ENCODE measurements around the gene PPP1R7.

PPP1R7 gene

GRCh38 chr2:241138471-241138870, 11.8 kb upstream of the PPP1R7 start:
- Histone ChIP-seq H3K4me3 (ENCODE audit: low read depth in 1 of 5, low read length in 5 of 5) (no peak overlapping the region), H3K9ac (ENCODE audit: low read length in 5 of 5) (no peak overlapping the region), H3K36me3 (ENCODE audit: control insufficient read depth in 5 of 5, insufficient read depth in 5 of 5, low read length in 5 of 5) (peaks cover 0 to 18% (median 12%) of the 10 kb centered on the region in 5 donors), H3K4me1 (ENCODE audit: control insufficient read depth in 5 of 5, insufficient read depth in 5 of 5, low read length in 5 of 5) (no peaks in the 10 kb centered on the region), H3K27me3 (ENCODE audit: control insufficient read depth in 5 of 5, insufficient read depth in 4 of 5, low read length in 5 of 5) (no peaks in the 10 kb centered on the region), H3K9me3 (ENCODE audit: control insufficient read depth in 5 of 5, low read length in 5 of 5) (no peaks in the 10 kb centered on the region), H3K27ac (ENCODE audit: low read depth, low read length) (no peak overlapping the region)

GRCh38 chr2:241139531-241140444, 10.5 kb upstream of the PPP1R7 start:
- peaks cover 0 to 18% (median 12%) of the 10 kb centered on the region in 5 donors for H3K36me3 ChIP-seq (ENCODE audit: control insufficient read depth in 5 of 5, insufficient read depth in 5 of 5, low read length in 5 of 5)
- no peak overlapping the region for H3K27ac ChIP-seq (ENCODE audit: low read depth, low read length)

GRCh38 chr2:241140445-241140840, 9.8 kb upstream of the PPP1R7 start:
- Histone ChIP-seq H3K27ac (ENCODE audit: low read depth, low read length) (no peak overlapping the region), H3K4me1 (ENCODE audit: control insufficient read depth in 5 of 5, insufficient read depth in 5 of 5, low read length in 5 of 5) (no peaks in the 10 kb centered on the region), H3K9ac (ENCODE audit: low read length in 5 of 5) (no peak overlapping the region), H3K4me3 (ENCODE audit: low read depth in 1 of 5, low read length in 5 of 5) (no peak overlapping the region), H3K9me3 (ENCODE audit: control insufficient read depth in 5 of 5, low read length in 5 of 5) (no peaks in the 10 kb centered on the region), H3K27me3 (ENCODE audit: control insufficient read depth in 5 of 5, insufficient read depth in 4 of 5, low read length in 5 of 5) (no peaks in the 10 kb centered on the region), H3K36me3 (ENCODE audit: control insufficient read depth in 5 of 5, insufficient read depth in 5 of 5, low read length in 5 of 5) (peaks cover 0 to 18% (median 12%) of the 10 kb centered on the region in 5 donors)

More at GRCh38 chr2:241139531-241140444, 10.5 kb upstream of the PPP1R7 start:
- no peak overlapping the region for H3K4me3 ChIP-seq (ENCODE audit: low read depth in 1 of 5, low read length in 5 of 5)
- H3K9ac ChIP-seq (ENCODE audit: low read length in 5 of 5) = no peak overlapping the region
- no peaks in the 10 kb centered on the region for H3K9me3 ChIP-seq (ENCODE audit: control insufficient read depth in 5 of 5, low read length in 5 of 5)
- H3K4me1 ChIP-seq (ENCODE audit: control insufficient read depth in 5 of 5, insufficient read depth in 5 of 5, low read length in 5 of 5) = no peaks in the 10 kb centered on the region
- no peaks in the 10 kb centered on the region for H3K27me3 ChIP-seq (ENCODE audit: control insufficient read depth in 5 of 5, insufficient read depth in 4 of 5, low read length in 5 of 5)

GRCh38 chr2:241141214-241141770, 9.0 kb upstream of the PPP1R7 start:
- no peaks in the 10 kb centered on the region for H3K4me1 ChIP-seq (ENCODE audit: control insufficient read depth in 5 of 5, insufficient read depth in 5 of 5, low read length in 5 of 5)
- H3K27ac ChIP-seq (ENCODE audit: low read depth, low read length) = no peak overlapping the region
- peaks cover 0 to 18% (median 12%) of the 10 kb centered on the region in 5 donors for H3K36me3 ChIP-seq (ENCODE audit: control insufficient read depth in 5 of 5, insufficient read depth in 5 of 5, low read length in 5 of 5)
- H3K9me3 ChIP-seq (ENCODE audit: control insufficient read depth in 5 of 5, low read length in 5 of 5) = no peaks in the 10 kb centered on the region
- no peaks in the 10 kb centered on the region for H3K27me3 ChIP-seq (ENCODE audit: control insufficient read depth in 5 of 5, insufficient read depth in 4 of 5, low read length in 5 of 5)
- no peak overlapping the region for H3K9ac ChIP-seq (ENCODE audit: low read length in 5 of 5)
- H3K4me3 ChIP-seq (ENCODE audit: low read depth in 1 of 5, low read length in 5 of 5) = no peak overlapping the region

- Histone ChIP-seq H3K9ac (ENCODE audit: low read length in 5 of 5) (no peak overlapping the region), H3K4me1 (ENCODE audit: control insufficient read depth in 5 of 5, insufficient read depth in 5 of 5, low read length in 5 of 5) (no peaks in the 10 kb centered on the region), H3K9me3 (ENCODE audit: control insufficient read depth in 5 of 5, low read length in 5 of 5) (no peaks in the 10 kb centered on the region), H3K4me3 (ENCODE audit: low read depth in 1 of 5, low read length in 5 of 5) (no peak overlapping the region), H3K36me3 (ENCODE audit: control insufficient read depth in 5 of 5, insufficient read depth in 5 of 5, low read length in 5 of 5) (peaks cover 0 to 12% (median 6%) of the 10 kb centered on the region in 5 donors), H3K27ac (ENCODE audit: low read depth, low read length) (no peak overlapping the region), H3K27me3 (ENCODE audit: control insufficient read depth in 5 of 5, insufficient read depth in 4 of 5, low read length in 5 of 5) (no peaks in the 10 kb centered on the region)
Measured at GRCh38 chr2:241142063-241142462, 8.2 kb upstream of the PPP1R7 start.

- Histone ChIP-seq H3K36me3 (ENCODE audit: control insufficient read depth in 5 of 5, insufficient read depth in 5 of 5, low read length in 5 of 5) (peaks cover 0 to 12% (median 6%) of the 10 kb centered on the region in 5 donors), H3K27ac (ENCODE audit: low read depth, low read length) (no peak overlapping the region), H3K4me3 (ENCODE audit: low read depth in 1 of 5, low read length in 5 of 5) (no peak overlapping the region), H3K27me3 (ENCODE audit: control insufficient read depth in 5 of 5, insufficient read depth in 4 of 5, low read length in 5 of 5) (peaks cover 0 to under 1% (median 0%) of the 10 kb centered on the region in 5 donors), H3K9ac (ENCODE audit: low read length in 5 of 5) (no peak overlapping the region), H3K9me3 (ENCODE audit: control insufficient read depth in 5 of 5, low read length in 5 of 5) (no peaks in the 10 kb centered on the region), H3K4me1 (ENCODE audit: control insufficient read depth in 5 of 5, insufficient read depth in 5 of 5, low read length in 5 of 5) (peaks cover 0 to under 1% (median 0%) of the 10 kb centered on the region in 5 donors)
Measured at GRCh38 chr2:241142593-241142992, 7.7 kb upstream of the PPP1R7 start.

GRCh38 chr2:241146286-241146685, 4.0 kb upstream of the PPP1R7 start:
- Histone ChIP-seq H3K4me3 (ENCODE audit: low read depth in 1 of 5, low read length in 5 of 5) (no peak overlapping the region), H3K27ac (ENCODE audit: low read depth, low read length) (no peak overlapping the region), H3K4me1 (ENCODE audit: control insufficient read depth in 5 of 5, insufficient read depth in 5 of 5, low read length in 5 of 5) (peaks cover 7 to 27% (median 21%) of the 10 kb centered on the region in 5 donors)

GRCh38 chr2:241147336-241147735, 2.9 kb upstream of the PPP1R7 start:
- Histone ChIP-seq H3K27ac (ENCODE audit: low read depth, low read length) (no peak overlapping the region), H3K4me1 (ENCODE audit: control insufficient read depth in 5 of 5, insufficient read depth in 5 of 5, low read length in 5 of 5) (peaks cover 8 to 30% (median 25%) of the 10 kb centered on the region in 5 donors), H3K9me3 (ENCODE audit: control insufficient read depth in 5 of 5, low read length in 5 of 5) (no peaks in the 10 kb centered on the region), H3K4me3 (ENCODE audit: low read depth in 1 of 5, low read length in 5 of 5) (no peak overlapping the region), H3K27me3 (ENCODE audit: control insufficient read depth in 5 of 5, insufficient read depth in 4 of 5, low read length in 5 of 5) (peaks cover 0 to 2% (median 0%) of the 10 kb centered on the region in 5 donors), H3K36me3 (ENCODE audit: control insufficient read depth in 5 of 5, insufficient read depth in 5 of 5, low read length in 5 of 5) (peaks cover 0 to under 1% (median 0%) of the 10 kb centered on the region in 5 donors), H3K9ac (ENCODE audit: low read length in 5 of 5) (peak overlapping the region in 1 of 5 donors; percentile 93)

More at GRCh38 chr2:241146286-241146685, 4.0 kb upstream of the PPP1R7 start:
- Histone ChIP-seq H3K9me3 (ENCODE audit: control insufficient read depth in 5 of 5, low read length in 5 of 5) (no peaks in the 10 kb centered on the region), H3K27me3 (ENCODE audit: control insufficient read depth in 5 of 5, insufficient read depth in 4 of 5, low read length in 5 of 5) (peaks cover 0 to 2% (median 0%) of the 10 kb centered on the region in 5 donors), H3K36me3 (ENCODE audit: control insufficient read depth in 5 of 5, insufficient read depth in 5 of 5, low read length in 5 of 5) (peaks cover 0 to 3% (median 0%) of the 10 kb centered on the region in 5 donors), H3K9ac (ENCODE audit: low read length in 5 of 5) (no peak overlapping the region)

GRCh38 chr2:241148239-241148638, 2.0 kb upstream of the PPP1R7 start:
- H3K9me3 ChIP-seq (ENCODE audit: control insufficient read depth in 5 of 5, low read length in 5 of 5) = no peaks in the 10 kb centered on the region
- no peak overlapping the region for H3K9ac ChIP-seq (ENCODE audit: low read length in 5 of 5)
- peaks cover 8 to 30% (median 25%) of the 10 kb centered on the region in 5 donors for H3K4me1 ChIP-seq (ENCODE audit: control insufficient read depth in 5 of 5, insufficient read depth in 5 of 5, low read length in 5 of 5)
- peaks cover 0 to 2% (median 0%) of the 10 kb centered on the region in 5 donors for H3K36me3 ChIP-seq (ENCODE audit: control insufficient read depth in 5 of 5, insufficient read depth in 5 of 5, low read length in 5 of 5)
- no peak overlapping the region for H3K27ac ChIP-seq (ENCODE audit: low read depth, low read length)
- peak overlapping the region in 3 of 5 donors; percentile 75 to 91 (median 88) for H3K4me3 ChIP-seq (ENCODE audit: low read depth in 1 of 5, low read length in 5 of 5)
- peaks cover 0 to 2% (median 0%) of the 10 kb centered on the region in 5 donors for H3K27me3 ChIP-seq (ENCODE audit: control insufficient read depth in 5 of 5, insufficient read depth in 4 of 5, low read length in 5 of 5)

All from subcutaneous abdominal adipose tissue (tissue), 5 donors.